Mucosa of descending colon (tissue), 3 donors: Measurements from ENCODE around the gene ZNF214. TPM values are rescaled to one million over a fixed set of nuclear protein-coding genes. Genes with fewer than 3 reads are reported as not detected.

Source experiments
- ATAC-seq: fragments of 200-7000 bp; cut with Tn5 transposase; one replicate; pipeline ENCODE4 v1.9.1; 2020; ENCODE audit warnings: mild to moderate bottlenecking, moderate library complexity
- DNase-seq, 3 donors: peaks; one replicate each; pipeline ENCODE4 v3.0.0-alpha.2; 2020
- H3K36me3 ChIP-seq: fragments of 200-600 bp; one replicate; pipeline ENCODE4 v1.8.0; 2021; ENCODE audit warnings: low read depth, mild to moderate bottlenecking
- H3K4me1 ChIP-seq: fragments of 200-600 bp; one replicate; pipeline ENCODE4 v1.8.0; 2021; ENCODE audit warnings: low read depth, mild to moderate bottlenecking
- H3K4me3 ChIP-seq: fragments of 200-600 bp; one replicate; pipeline ENCODE4 v1.8.0; 2021; ENCODE audit warnings: mild to moderate bottlenecking
- H3K9me3 ChIP-seq: fragments of 200-600 bp; one replicate; pipeline ENCODE4 v1.8.0; 2021; ENCODE audit warnings: mild to moderate bottlenecking
- intact Hi-C, 2 donors: fragments of 100-400 bp; cut with DNase I in 1 of 2; cut with micrococcal nuclease in 1 of 2; formaldehyde crosslinking; loops; one replicate each; pipeline versions ENCODE4 v1.11.0 to v1.11.1; 2022; cut with DNase I, micrococcal nuclease
- total RNA-seq, 3 donors: library from RNA; stranded (reverse); fragmentation: NEBNext Ultra II Directional in 2 of 3; extraction: Animal tissue kit (Norgen Biotek cat#: 25700) in 2 of 3; gene quantifications; one replicate each; pipeline versions ENCODE4 v1.2.1 to v1.2.4, GENCODE V29; 2021 to 2023
- TF ChIP-seq, protein P1 (sequence below): fragments of 200-600 bp; IDR thresholded peaks from one replicate; pipeline ENCODE4 v1.8.0; 2022; ENCODE audit warnings: antibody characterized with exemption, mild to moderate bottlenecking
- donor health status: DM: no; HTN: no; CAD: no; lungs with moderate emphysema.
- donor health status: DM: no; HTN: no; CAD: no.
- donor health status: DM: no; HTN: yes; CAD: no.

ZNF214 gene
- total RNA-seq, 3 donors from 2014 or later, result 1.8 to 4.0 (median 3.4) TPM

DNA sequence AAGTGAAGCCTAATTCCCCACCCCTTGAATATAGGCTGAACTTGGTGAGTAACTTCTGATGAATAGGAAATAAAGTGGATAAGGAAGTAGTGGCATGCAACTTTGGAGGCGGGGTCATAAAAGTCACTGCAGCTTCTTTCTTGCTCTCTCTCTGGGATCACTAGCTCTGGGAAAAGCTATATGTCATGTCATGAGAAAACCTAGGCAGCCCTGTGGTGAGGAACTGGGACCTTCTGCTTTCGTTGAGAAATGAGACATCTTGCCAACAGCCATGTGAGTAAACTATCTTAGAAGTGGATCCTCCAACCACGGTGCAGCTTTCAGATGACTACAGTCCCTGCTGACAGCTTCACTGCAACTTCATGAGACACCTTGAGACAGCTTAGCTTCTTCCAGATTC lies 15.7 kb downstream of the ZNF214 start:
- H3K4me3 ChIP-seq, result no peak overlapping the region
- DNase-seq, result peak in 1 of 3 donors; percentile 45

DNA sequence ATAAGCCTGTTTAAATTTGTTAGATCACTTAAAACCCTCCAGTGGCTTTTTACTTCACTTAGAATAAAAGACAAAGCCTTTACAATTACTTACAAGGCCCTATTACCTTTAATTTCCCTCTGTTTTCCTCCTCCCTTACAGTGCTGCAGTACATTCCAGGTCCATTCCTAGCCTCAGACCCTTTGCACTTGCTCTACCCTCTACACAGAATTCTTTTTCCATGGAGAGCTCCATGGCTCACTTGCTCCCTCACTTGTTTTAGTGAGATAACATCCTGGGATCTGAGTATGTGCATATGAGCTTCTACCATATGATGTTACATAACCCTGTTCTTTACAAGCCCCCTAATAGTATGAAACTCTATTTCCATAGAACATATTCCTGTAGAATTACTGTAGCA lies 24.4 kb downstream of the ZNF214 start:
- H3K4me3 ChIP-seq, result no peak overlapping the region
- H3K4me1 ChIP-seq, result no peaks in the 10 kb centered on the region
- no peak for DNase-seq
- TF ChIP-seq, protein P1, sequence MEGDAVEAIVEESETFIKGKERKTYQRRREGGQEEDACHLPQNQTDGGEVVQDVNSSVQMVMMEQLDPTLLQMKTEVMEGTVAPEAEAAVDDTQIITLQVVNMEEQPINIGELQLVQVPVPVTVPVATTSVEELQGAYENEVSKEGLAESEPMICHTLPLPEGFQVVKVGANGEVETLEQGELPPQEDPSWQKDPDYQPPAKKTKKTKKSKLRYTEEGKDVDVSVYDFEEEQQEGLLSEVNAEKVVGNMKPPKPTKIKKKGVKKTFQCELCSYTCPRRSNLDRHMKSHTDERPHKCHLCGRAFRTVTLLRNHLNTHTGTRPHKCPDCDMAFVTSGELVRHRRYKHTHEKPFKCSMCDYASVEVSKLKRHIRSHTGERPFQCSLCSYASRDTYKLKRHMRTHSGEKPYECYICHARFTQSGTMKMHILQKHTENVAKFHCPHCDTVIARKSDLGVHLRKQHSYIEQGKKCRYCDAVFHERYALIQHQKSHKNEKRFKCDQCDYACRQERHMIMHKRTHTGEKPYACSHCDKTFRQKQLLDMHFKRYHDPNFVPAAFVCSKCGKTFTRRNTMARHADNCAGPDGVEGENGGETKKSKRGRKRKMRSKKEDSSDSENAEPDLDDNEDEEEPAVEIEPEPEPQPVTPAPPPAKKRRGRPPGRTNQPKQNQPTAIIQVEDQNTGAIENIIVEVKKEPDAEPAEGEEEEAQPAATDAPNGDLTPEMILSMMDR, result no peak
- H3K9me3 ChIP-seq, result no peaks in the 10 kb centered on the region
- ATAC-seq, result no peak
- intact Hi-C loops, result no loop called here
- no peaks in the 10 kb centered on the region for H3K36me3 ChIP-seq

More for the DNA sequence above, 15.7 kb downstream of the ZNF214 start:
- H3K9me3 ChIP-seq, result no peaks in the 10 kb centered on the region
- ATAC-seq, result peak; percentile 63
- H3K36me3 ChIP-seq, result no peaks in the 10 kb centered on the region
- intact Hi-C loops, result no loop called here
- TF ChIP-seq, protein P1, result no peak
- H3K4me1 ChIP-seq, result no peaks in the 10 kb centered on the region

DNA sequence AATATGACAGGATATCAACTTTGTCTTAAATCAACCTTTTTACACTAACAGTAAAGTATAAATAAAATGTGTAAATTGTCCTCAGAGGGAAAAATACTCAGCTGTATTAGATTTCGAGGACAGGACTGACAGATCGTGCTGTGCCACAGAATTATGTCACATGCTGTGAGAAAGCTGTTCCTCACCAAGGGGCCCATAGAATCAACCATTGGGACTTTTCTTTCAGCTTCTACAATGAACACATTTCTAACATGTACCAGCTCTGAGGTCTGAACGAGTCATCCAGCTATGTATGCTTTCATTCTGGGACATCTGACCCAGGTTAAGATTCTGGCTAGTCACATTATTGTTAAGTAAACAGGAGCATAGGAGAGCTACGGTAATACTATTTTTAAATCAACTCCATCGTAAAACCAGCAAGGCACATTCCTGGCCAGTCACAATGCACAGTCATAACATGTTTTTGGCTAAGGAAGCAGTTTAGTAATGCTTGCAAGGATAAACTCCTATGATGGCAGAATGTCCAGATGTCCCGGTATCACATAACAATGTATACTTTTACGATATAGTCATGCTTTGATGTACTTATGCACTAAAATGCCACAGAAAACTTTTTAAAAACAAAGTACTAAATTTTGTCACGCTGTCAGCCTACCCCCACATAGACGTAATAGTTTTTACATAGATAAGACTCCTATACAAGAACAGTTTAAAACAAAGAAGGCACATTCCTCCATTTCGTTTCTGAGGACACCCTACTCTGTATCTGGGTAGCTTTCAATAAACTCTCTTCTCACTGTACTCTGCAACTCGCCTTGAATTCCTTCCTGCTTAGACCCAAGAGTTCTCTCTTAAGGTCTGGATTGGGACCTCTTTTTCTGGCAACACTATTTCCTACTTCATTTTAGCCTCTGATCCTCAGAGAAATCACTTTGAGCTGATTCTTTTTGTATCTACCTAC lies 27.4 kb downstream of the ZNF214 start:
- no peaks in the 10 kb centered on the region for H3K9me3 ChIP-seq
- H3K36me3 ChIP-seq, result no peaks in the 10 kb centered on the region
- ATAC-seq, result no peak
- TF ChIP-seq, protein P1, result no peak
- H3K4me3 ChIP-seq, result no peak overlapping the region
- intact Hi-C loops, result no loop called here
- H3K4me1 ChIP-seq, result no peaks in the 10 kb centered on the region
- no peak for DNase-seq

DNA sequence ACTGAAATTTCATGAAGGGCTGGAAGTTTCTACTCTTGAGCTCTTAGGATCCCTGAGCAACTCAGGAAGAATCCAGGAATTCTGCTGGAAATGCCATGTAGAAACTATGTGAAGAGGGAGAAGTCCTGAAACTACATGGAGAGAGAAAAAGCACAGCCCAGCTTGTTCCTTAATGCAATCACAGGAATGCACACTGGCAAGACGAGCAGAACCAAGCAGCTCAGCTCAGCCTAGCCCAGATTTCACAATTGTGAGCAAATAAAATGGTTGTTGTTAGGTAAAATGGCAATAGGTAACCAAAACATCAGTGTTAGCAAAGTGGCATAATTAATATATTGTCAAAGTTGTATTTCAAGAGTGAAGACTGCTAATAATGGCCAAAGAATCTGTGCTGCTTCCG lies 28.1 kb downstream of the ZNF214 start:
- DNase-seq, result no peak
- no peak overlapping the region for H3K4me3 ChIP-seq
- H3K36me3 ChIP-seq, result no peaks in the 10 kb centered on the region
- intact Hi-C loops, result no loop called here
- H3K9me3 ChIP-seq, result no peaks in the 10 kb centered on the region
- TF ChIP-seq, protein P1, result no peak
- no peaks in the 10 kb centered on the region for H3K4me1 ChIP-seq
- no peak for ATAC-seq

DNA sequence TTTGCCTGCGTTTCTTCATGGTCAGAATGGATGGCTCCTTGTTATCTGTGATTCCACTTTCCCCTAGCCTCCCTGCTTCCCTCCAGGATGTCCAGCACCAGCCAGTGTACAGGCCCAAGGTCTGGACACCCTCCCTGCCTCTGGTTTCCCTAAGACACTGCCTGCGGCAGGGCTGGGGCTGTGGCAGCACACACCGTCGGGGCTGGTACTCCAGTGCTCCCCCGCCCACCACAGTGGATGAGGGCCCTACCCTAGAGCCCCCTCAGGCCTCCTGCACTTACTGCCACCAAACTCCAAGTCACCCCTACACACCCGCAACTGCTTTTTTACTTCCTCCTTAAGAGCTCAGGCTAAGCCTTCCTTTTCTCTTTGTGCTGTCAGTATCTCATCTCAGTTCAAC lies 28.9 kb downstream of the ZNF214 start:
- no peak for ATAC-seq

More for the DNA sequence above, 28.9 kb downstream of the ZNF214 start:
- TF ChIP-seq, protein P1, result no peak
- intact Hi-C loops, result no loop called here
- H3K36me3 ChIP-seq, result no peaks in the 10 kb centered on the region
- no peaks in the 10 kb centered on the region for H3K9me3 ChIP-seq
- no peaks in the 10 kb centered on the region for H3K4me1 ChIP-seq
- no peak for DNase-seq
- no peak overlapping the region for H3K4me3 ChIP-seq
